CD4-positive, alpha-beta T cell treated with Interleukin-10 for 1 hour (primary cell): ENCODE measurements around the gene CCL26.
"Not testable (repeated sequence)": the region's sequence is repeated elsewhere in the genome, so short reads cannot be mapped to it uniquely, and the experiment has no call there.

Experiments used
- DNase-seq: peaks from one replicate; pipeline ENCODE4 v3.0.0-alpha.2; 2020

Gene CCL26

GRCh38 chr7:75772081-75773077, at the start of gene CCL26:
TSS of gene CCL26 (minus strand) at chr7:75772211. CDS start at chr7:75772176, 35 bp downstream.
- no peak for DNase-seq

- DNase-seq = no peak
These were observed 48.7 kb upstream of the CCL26 start for GRCh38 chr7:75820688-75821087.

GRCh38 chr7:75819711-75820110, 47.7 kb upstream of the CCL26 start:
- no peak for DNase-seq

- no peak for DNase-seq
These were observed 46.5 kb upstream of the CCL26 start for GRCh38 chr7:75818472-75818871.

- DNase-seq = no peak
These were observed 45.1 kb upstream of the CCL26 start for GRCh38 chr7:75817116-75817515.

GRCh38 chr7:75815418-75816064, 43.5 kb upstream of the CCL26 start:
- no peak for DNase-seq

GRCh38 chr7:75814407-75814947, 42.5 kb upstream of the CCL26 start:
- no peak for DNase-seq

- DNase-seq = no peak
These were observed 41.8 kb upstream of the CCL26 start, which contains the start of gene CCL24 for GRCh38 chr7:75813781-75814236. TSS of gene CCL24 (minus strand) at chr7:75813806. CDS start at chr7:75813715, 91 bp downstream.

GRCh38 chr7:75813084-75813483, 41.1 kb upstream of the CCL26 start:
- DNase-seq = no peak

GRCh38 chr7:75811894-75812678, 40.1 kb upstream of the CCL26 start:
- DNase-seq = no peak

- DNase-seq = no peak
These were observed 37.4 kb upstream of the CCL26 start for GRCh38 chr7:75809396-75809795.

GRCh38 chr7:75808106-75808505, 36.1 kb upstream of the CCL26 start:
- DNase-seq = no peak

GRCh38 chr7:75807452-75807851, 35.4 kb upstream of the CCL26 start:
- no peak for DNase-seq

- no peak for DNase-seq
These were observed 34.7 kb upstream of the CCL26 start for GRCh38 chr7:75806560-75807307.

- no peak for DNase-seq
These were observed 32.7 kb upstream of the CCL26 start for GRCh38 chr7:75804705-75805104.

GRCh38 chr7:75804004-75804403, 32.0 kb upstream of the CCL26 start:
- DNase-seq = no peak

- DNase-seq = no peak
These were observed 30.5 kb upstream of the CCL26 start for GRCh38 chr7:75802552-75802821.

- DNase-seq = no peak
These were observed 26.8 kb upstream of the CCL26 start for GRCh38 chr7:75798770-75799169.

- DNase-seq = no peak
These were observed 24.4 kb upstream of the CCL26 start for GRCh38 chr7:75796420-75796819.

GRCh38 chr7:75795831-75796285, 23.8 kb upstream of the CCL26 start:
- DNase-seq = no peak

GRCh38 chr7:75793676-75794075, 21.7 kb upstream of the CCL26 start:
- no peak for DNase-seq

GRCh38 chr7:75792567-75792966, 20.6 kb upstream of the CCL26 start:
- DNase-seq = not testable (repeated sequence)
